Stimulated activated CD4-positive, alpha-beta T cell treated with anti-CD3 and anti-CD28 coated beads, Interleukin-1b, Interleukin-23, amount 100 ng/mL, for 1 hour (primary cell): Measurements from ENCODE around the gene NUP210L.
"Not testable (repeated sequence)": the region's sequence is repeated elsewhere in the genome, so short reads cannot be mapped to it uniquely, and the experiment has no call there.

Experiments used
- DNase-seq, 2 donors: peaks; one replicate each; pipeline ENCODE4 v3.0.0-alpha.2; 2020; ENCODE audit warnings: low read depth in 2 of 2

Gene NUP210L

DNA sequence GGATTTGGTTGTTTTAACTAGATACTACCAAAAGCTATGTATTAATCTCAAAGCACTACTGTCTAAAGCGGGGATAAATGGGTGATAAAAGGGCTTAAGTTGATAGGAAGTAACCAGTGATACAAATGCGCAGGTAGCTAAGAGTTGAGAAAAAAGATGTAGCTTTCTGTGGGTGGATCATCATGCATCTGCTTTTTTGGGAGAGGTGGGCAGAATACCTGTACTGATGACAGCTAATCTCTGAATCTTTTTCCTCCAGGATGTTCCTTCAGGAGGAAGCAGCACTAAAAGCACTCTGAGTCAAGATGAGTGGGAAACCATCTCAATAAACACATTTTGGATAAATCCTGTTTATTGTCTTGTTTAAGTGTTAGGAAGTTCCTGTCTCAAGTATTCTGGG is 163.1 kb downstream of the NUP210L start:
- DNase-seq: no peak

DNA sequence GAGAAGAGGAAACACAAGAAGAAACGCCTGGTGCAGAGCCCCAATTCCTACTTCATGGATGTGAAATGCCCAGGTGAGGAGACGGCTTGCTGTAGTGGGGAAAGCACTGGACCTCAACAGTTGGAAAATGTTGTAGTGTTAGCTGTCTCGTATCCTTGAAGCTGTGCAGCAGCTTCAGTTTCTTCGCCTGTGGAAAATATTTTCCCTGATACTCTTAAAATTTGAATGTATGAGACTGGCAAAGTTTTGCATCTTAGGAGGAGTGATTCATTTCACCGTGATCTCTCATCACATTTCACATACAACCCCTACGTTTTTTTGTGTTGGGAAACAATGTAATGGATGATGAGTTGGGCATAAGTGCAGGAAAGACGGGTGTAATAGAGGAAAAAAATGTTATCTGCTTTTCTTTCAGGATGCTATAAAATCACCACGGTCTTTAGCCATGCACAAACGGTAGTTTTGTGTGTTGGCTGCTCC is 163.7 kb downstream of the NUP210L start:
- no peak for DNase-seq

GRCh38 chr1:153990468-153991150 is 164.3 kb downstream of the NUP210L start, which contains the start of gene RPS27:
Gene RPS27, plus strand, starts transcription at chr1:153990762. Its CDS starts 35 bp downstream, at chr1:153990797.
- DNase-seq: peak; percentile 61 to 84

- no peak for DNase-seq
Observed at GRCh38 chr1:153987621-153988020, 167.3 kb downstream of the NUP210L start.

DNA sequence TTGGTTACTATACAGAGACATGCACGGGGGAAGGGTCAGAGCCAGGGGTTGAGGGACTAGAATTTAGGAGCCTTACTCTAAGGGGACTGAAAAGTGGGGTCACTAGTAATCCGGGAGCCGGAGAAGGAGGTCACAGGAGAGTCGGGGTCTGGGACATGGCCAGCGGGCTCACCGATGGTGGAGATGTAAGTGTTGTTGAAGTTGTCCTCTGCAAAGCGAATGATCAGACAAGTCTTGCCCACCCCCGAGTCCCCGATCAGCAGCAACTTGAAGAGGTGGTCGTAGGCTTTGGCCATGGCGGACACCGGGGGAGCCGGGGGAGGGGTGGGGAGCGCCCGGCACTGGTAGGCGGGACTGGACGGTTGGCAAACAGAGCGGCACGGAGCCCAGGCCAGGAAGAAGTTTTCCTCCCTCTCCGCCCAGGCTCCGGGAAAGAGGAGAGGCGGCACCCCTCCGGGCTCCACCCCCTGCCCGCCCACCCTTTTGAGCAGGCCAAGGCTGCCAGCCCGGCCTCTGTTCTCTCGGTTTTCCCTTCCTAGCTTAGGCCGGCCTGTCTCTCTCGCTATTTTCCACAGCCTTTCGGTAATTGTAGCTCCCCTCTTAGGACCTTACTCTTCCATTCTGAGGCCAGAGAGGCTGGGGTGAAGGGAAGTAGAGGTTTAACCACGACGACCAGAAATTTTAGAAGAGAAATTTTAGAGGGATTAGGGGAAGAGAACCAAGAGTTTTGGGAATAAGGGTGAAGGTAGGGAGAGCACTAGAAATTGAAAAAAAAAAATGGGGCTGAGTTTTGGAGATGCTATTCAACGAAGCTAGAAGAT is 168.7 kb downstream of the NUP210L start, which contains the start of gene RAB13:
TSS of gene RAB13 (minus strand) at position 399 of the 821 bp plus-strand sequence. CDS start at position 296, 103 bp downstream.
- DNase-seq: no peak

DNA sequence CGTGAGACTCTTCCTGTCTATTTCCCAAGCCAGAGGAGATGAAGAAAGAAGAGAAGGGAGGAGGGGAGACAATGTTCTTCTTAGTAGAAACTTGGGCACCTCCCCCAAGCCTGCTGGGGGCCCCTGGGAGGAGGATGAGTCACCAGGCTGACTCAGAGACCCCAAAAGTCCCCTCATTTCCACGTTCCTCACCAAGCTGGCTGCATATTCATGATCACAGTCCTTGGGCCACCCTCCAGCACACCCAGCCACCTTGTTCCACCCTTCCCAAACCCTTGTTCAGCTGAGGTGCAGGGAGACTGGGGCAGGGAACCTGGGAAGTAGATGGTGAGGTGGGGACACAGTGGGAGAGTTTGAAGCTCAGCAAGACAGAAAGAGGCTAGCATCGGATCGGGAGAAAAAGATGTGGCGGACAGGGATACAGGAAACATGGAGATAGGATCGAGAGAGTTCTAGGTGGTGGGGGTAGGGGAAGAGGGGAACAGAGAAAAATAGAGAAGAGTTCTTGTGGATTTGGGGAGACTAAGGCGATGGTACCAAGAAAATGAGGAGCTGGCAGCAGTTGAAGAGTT is 169.4 kb downstream of the NUP210L start:
- no peak for DNase-seq

- DNase-seq: no peak
Observed at GRCh38 chr1:153984123-153984894, 170.6 kb downstream of the NUP210L start.

DNA sequence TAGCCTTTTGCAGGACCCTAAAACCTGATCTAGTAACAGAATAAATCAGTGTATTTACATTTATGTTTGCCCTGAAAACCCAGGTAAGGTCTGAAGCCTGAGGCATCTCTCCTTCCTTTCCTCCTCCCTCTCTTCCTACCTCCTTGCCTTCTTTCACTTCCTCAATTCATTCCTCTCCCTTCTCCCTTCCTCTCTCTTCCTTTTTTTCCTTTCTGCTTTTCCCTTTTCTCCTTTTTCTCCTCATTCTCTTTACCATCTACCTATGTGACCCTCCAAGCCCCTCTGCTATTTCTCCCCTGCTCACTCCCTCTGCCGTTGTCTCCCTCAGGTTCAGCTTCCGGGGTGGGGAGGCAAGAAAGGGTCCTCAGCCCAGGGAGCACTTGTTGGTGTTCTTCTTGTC is 173.1 kb downstream of the NUP210L start:
- not testable (repeated sequence) for DNase-seq

DNA sequence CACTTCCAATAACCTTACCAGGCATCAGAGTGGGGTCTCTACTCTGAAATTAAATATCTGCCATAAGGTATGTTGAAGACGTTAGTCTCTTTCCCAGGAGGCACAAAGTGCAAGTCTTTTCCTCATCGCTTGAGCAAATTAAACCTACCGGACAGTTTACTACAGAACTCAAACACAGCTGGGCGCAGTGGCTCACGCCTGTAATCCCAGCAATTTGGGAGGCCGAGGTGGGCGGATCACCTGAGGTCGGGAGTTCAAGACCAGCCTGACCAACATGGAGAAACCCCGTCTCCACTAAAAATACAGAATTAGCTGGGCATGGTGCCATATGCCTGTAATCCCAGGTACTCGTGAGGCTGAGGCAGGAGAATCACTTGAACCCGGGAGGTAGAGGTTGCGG is 175.8 kb downstream of the NUP210L start:
- DNase-seq: not testable (repeated sequence)

DNA sequence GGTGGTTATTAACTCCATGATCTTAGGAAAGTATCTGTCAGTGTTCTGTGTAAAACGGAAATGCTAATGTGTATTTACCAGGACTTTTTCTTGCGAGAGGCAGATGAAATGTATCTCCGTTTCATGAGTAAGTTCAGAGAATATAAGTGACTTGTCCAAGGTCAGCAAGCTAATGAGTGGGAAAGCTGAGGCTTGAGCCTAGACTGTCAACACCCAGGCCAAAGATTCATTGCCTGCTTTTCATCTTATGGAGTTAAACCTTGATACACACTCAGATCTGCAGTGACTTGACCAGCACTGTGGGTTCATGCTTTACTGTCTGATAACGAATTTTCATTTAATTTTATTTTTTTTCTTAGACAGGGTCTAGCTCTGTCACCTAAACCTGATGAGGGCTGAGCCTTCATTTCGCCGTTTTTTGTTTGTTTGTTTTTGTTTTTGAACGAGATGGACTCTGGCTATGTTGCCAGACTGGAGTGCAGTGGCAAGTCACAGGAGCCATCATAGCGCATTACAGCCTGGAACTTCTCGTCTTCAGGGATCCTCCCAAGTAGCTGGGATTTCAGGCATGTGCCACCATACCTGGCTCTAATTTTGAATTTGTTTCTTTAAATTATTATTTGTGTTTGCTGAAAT is 176.5 kb downstream of the NUP210L start:
- DNase-seq: no peak

DNA sequence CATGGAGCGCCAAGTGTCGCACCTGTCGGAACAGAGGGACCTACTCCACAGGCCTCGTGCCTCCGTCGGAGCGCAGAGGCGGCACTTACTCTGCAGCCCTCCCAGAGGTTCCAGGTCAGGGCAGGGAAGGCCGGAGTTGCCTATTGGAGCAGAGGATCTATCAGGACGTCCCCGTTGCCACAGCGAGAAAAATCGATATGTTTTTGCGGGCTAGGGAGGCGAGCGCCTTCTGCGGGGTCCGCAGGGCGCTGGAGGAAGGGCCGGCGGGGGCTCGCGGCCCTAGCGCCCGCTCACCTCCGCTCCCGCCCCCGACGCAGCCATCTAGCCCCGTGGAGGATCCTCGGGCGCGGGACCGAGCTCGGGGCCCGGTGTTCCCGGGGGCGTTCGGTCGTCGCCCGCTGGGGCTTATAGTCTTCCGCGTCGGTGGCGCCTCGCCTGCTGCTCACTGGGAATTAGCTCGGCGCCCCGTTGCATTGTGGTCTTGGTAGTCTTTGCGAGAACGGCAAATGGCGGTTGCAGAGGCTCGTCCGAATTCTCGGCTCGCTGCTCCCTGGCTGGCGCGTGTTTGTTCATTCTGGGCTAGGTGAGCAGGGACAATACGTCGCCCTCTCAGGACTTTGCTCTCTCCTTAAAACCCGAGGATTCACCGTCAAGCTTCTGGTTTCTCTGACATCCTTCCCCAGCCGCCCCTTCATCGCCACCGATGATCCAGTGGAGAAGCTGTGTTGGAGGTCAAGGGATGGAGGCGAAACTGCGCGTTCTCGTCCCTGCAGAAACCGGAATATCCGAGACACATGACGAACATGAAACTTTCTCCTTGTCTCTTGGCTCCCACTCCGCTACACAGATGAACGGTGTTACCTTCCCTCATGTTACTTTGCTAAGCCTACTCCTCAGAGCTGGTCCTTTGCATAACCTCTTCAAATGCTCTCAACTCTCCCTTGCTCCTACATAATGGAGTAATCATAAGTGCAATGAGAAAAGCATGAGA is 177.3 kb downstream of the NUP210L start, which contains the start of gene JTB:
TSS of gene JTB (minus strand) at position 425 of the 991 bp plus-strand sequence. CDS start at position 3, 422 bp downstream.
- DNase-seq: peak in 1 of 2 donors; percentile 66

DNA sequence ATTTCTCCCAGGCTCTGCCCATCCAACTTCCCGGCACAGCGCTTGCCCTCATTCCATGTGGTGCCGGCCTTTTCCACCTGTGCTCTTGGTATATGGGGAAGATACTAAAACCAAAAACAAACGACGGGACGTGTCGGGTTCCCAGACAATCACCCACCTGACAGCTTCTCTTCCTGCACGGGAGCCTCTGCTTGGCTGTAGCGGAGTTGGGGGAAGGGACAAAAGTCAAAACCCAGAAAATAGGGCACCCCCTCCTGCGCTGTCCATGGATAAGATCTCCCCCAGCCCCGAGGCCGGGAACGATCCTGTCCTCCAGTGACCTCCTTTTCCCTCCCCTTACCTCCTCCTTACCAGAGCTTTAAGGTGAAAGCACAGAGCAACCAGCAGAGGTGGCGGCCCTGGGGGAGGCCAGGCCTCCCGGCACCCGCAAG is 178.0 kb downstream of the NUP210L start:
- DNase-seq: no peak

- DNase-seq: no peak
Observed at GRCh38 chr1:153973525-153973924, 181.3 kb downstream of the NUP210L start.

DNA sequence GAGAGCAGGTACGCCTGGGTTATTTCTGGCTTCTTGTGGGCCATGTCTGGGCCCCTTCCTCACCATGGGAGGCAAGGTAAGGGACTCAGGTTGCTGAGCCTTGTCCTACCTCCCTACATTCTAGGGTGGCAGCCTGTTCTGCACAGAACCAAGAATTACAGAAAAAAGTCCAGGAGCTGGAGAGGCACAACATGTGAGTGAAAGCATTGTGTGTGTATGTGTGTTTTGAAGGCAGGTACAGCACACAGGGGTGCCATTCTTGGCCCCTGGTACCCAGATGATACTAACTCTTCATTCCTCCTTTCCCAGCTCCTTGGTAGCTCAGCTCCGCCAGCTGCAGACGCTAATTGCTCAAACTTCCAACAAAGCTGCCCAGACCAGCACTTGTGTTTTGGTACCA is 181.8 kb downstream of the NUP210L start:
- no peak for DNase-seq

GRCh38 chr1:153970346-153970745 is 184.5 kb downstream of the NUP210L start:
- DNase-seq: no peak

- DNase-seq: no peak
Observed at GRCh38 chr1:153968972-153969371, 185.9 kb downstream of the NUP210L start.

GRCh38 chr1:153968408-153968807 is 186.5 kb downstream of the NUP210L start:
- DNase-seq: no peak

- no peak for DNase-seq
Observed at GRCh38 chr1:153968000-153968363, 186.9 kb downstream of the NUP210L start.

DNA sequence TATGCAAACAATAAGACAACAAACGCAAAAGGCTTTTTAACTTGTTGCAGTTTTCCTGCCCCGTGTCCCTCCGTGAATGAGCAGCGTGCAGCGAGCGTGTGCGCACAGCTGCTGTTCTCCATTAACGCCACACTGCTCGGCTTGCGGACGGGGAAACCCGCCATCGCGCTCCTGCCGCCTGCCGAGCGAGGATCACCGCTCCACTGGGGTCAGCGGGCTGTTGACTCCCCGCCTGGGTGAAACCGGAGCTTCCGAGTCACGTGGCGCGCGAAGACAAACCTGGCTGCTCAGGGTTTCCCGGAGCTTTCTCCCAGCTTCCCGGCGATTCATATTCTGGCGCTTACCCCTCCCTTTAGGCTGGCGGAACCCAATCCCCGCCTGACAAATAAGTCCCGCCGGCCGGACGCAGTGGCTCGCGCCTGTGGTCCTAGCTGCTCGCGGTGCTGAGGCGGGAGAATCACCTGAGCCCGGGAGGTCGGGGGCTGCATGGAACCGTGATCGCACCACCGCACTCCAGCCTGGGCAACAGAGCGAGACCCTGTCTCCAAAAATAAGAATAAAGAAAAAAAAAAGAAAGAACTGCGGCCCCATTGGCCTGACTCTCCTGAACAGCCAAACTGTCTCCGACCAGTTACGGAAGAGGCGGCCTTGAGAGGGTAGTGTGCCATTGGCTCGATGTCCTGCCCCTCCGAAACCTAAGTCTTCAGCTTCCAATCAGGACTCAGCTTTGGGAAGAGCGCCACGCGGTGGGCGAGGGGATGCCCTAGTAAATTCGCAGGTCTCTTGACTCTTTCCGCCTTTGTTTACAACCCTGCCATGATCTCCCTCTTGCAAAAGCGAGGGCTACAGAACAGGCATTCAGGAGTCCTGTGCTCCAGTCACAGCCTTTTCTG is 187.5 kb downstream of the NUP210L start, which contains the start of gene CREB3L4:
TSS of gene CREB3L4 (plus strand) at position 796 of the 893 bp plus-strand sequence. CDS start 624 bp downstream, outside the sequence.
- DNase-seq: peak in 1 of 2 donors; percentile 60
